Smooth muscle cell (in vitro differentiated cells): ENCODE measurements around the gene SPON1. TPM values are rescaled to one million over a fixed set of nuclear protein-coding genes. Genes with fewer than 3 reads are reported as not detected.

Source experiments
- DNase-seq: peaks from one replicate; lab custom pipeline; 2025; ENCODE audit not compliant: unreplicated experiment; lab: John Stamatoyannopoulos, UW
- H2AFZ ChIP-seq: fragments of 200-600 bp; sonication (generic); 2 replicates; pipeline ENCODE4 v1.6.0; 2016; ENCODE audit warnings: antibody characterized with exemption, low read depth, mild to moderate bottlenecking
- H3F3A ChIP-seq: fragments of 200-600 bp; sonication (generic); 2 replicates; pipeline ENCODE4 v1.6.0; 2017; ENCODE audit warnings: antibody characterized with exemption, low read depth
- H3K27ac ChIP-seq: fragments of 200-600 bp; sonication (generic); 2 replicates; pipeline ENCODE4 v1.5.1; 2016; ENCODE audit warnings: low read depth, mild to moderate bottlenecking
- H3K27me3 ChIP-seq: fragments of 200-600 bp; sonication (generic); 2 replicates; pipeline ENCODE4 v1.6.1; 2016; ENCODE audit warnings: low read depth, mild to moderate bottlenecking
- H3K36me3 ChIP-seq: fragments of 200-600 bp; sonication (generic); 2 replicates; pipeline ENCODE4 v1.5.1; 2016; ENCODE audit warnings: low read depth
- H3K4me1 ChIP-seq: fragments of 200-600 bp; sonication (generic); 2 replicates; pipeline ENCODE4 v1.5.1; 2016; ENCODE audit warnings: low read depth
- H3K4me2 ChIP-seq: fragments of 200-600 bp; sonication (generic); 2 replicates; pipeline ENCODE4 v1.6.0; 2016; ENCODE audit warnings: mild to moderate bottlenecking
- H3K4me3 ChIP-seq: fragments of 200-600 bp; sonication (generic); 2 replicates; pipeline ENCODE4 v1.5.1; 2016; ENCODE audit warnings: mild to moderate bottlenecking
- H3K79me2 ChIP-seq: fragments of 200-600 bp; sonication (generic); 2 replicates; pipeline ENCODE4 v1.6.0; 2016; ENCODE audit warnings: low read depth, mild to moderate bottlenecking
- H3K9ac ChIP-seq: fragments of 200-600 bp; sonication (generic); 2 replicates; pipeline ENCODE4 v1.6.0; 2016; ENCODE audit warnings: low read depth
- H3K9me3 ChIP-seq: fragments of 200-600 bp; sonication (generic); replicated peaks from 2 replicates; pipeline ENCODE4 v1.5.1; 2016; ENCODE audit warnings: low read depth
- H4K20me1 ChIP-seq: fragments of 200-600 bp; sonication (generic); 2 replicates; pipeline ENCODE4 v1.6.0; 2016; ENCODE audit warnings: low read depth
- CTCF ChIP-seq: fragments of 200-600 bp; sonication (generic); IDR thresholded peaks from 2 replicates; pipeline ENCODE4 v1.5.1; 2017; ENCODE audit warnings: borderline replicate concordance, mild to moderate bottlenecking, antibody characterized with exemption; ENCODE audit not compliant: insufficient read depth, poor library complexity, severe bottlenecking
- WGBS: methylation state at CpG from one replicate; pipeline ENCODE4 v1.1.7; 2016; ENCODE audit warnings: low lambda C conversion rate; 5-methylcytosine and 5-hydroxymethylcytosine counted together
- polyA plus RNA-seq: library from polyadenylated mRNA; unstranded; fragments of >200 nt; fragmentation: Nextera tagmentation; extraction: Ambion mirVana; gene quantifications from 2 replicates; pipeline ENCODE4 v1.2.1, GENCODE V29; 2016
- total RNA-seq: library from RNA; depleted of rRNA; stranded (reverse); fragments of >200 nt; gene quantifications from 2 replicates; pipeline ENCODE4 v1.2.3, GENCODE V29; 2014

SPON1 gene
- total and polyA plus RNA-seq, 2 experiments from 2014 or later: 38.0 to 40.6 TPM

DNA sequence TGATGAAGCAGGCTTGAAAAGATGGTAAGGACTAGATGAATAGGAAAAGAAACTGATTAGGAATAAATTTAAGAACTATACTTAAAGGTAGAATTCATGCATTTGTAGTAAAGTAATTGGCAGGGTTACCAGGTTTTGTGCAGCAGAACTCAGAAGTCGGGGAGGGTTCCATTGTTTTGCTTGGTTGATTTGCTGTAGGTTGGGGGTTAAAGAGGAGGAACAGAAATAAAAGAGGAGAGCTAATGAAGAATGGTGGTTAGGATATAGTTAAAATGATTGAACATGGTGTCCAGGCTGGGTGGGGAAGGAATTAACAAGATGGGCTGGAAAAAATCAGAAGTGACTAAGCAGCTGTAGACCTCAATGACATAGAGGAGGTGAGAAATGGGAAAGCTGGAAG is 5.5 kb upstream of the SPON1 start:
- Histone ChIP-seq H3K27me3 (peaks cover 18% of the 10 kb centered on the region), H3K36me3 (no peaks in the 10 kb centered on the region), H3F3A (no peaks in the 10 kb centered on the region), H3K4me1 (no peaks in the 10 kb centered on the region), H4K20me1 (no peaks in the 10 kb centered on the region), H3K27ac (no peak overlapping the region), H3K79me2 (no peaks in the 10 kb centered on the region), H3K9me3 (no peaks in the 10 kb centered on the region), H3K9ac (no peak overlapping the region), H3K4me2 (no peak overlapping the region), H3K4me3 (no peak overlapping the region), H2AFZ (no peak overlapping the region)
- DNase-seq: no peak
- WGBS: 93% methylated on average over 1 of the region's 1 CpG
- no peak for TF ChIP-seq CTCF

GRCh38 chr11:13958641-13959400 is 3.7 kb upstream of the SPON1 start:
- Histone ChIP-seq H3F3A (no peaks in the 10 kb centered on the region), H3K79me2 (no peaks in the 10 kb centered on the region), H4K20me1 (no peaks in the 10 kb centered on the region), H3K4me2 (peak overlapping the region; percentile 42), H3K9me3 (no peaks in the 10 kb centered on the region), H3K27ac (no peak overlapping the region), H3K4me3 (no peak overlapping the region), H3K27me3 (peaks cover 30% of the 10 kb centered on the region), H3K36me3 (no peaks in the 10 kb centered on the region), H3K9ac (no peak overlapping the region), H2AFZ (peak overlapping the region; percentile 28), H3K4me1 (no peaks in the 10 kb centered on the region)
- WGBS: 58% methylated on average over 7 of the region's 7 CpGs
- TF ChIP-seq CTCF: no peak
- no peak for DNase-seq

GRCh38 chr11:13962198-13962561 is 343 bp upstream of the SPON1 start:
- TF ChIP-seq CTCF: no peak
- Histone ChIP-seq H3K4me2 (peak overlapping the region; percentile 94), H2AFZ (peak overlapping the region; percentile 87), H3K4me1 (peaks cover 31% of the 10 kb centered on the region), H3K4me3 (peak overlapping the region; percentile 60), H3K36me3 (no peaks in the 10 kb centered on the region), H3K27ac (no peak overlapping the region), H3K9ac (no peak overlapping the region), H3K9me3 (no peaks in the 10 kb centered on the region), H3K79me2 (peaks cover 16% of the 10 kb centered on the region), H3F3A (no peaks in the 10 kb centered on the region), H4K20me1 (no peaks in the 10 kb centered on the region), H3K27me3 (peaks cover 41% of the 10 kb centered on the region)
- WGBS: 17% methylated on average over 16 of the region's 16 CpGs
- DNase-seq: no peak
